OCI-LY3 (cell line): ENCODE measurements around the gene GJB2.

Experiments used
- EZH2phosphoT487 ChIP-seq: fragments of 200-600 bp; shearing (Covaris generic); IDR thresholded peaks from 2 replicates; pipeline ENCODE4 v1.6.1; 2018; ENCODE audit warnings: antibody characterized with exemption, mixed run types, low read depth
- TF ChIP-seq, protein P1 (sequence below): fragments of 200-600, 300-600 bp; sonication (generic); IDR thresholded peaks from 2 replicates; pipeline ENCODE4 v1.5.1; 2014; ENCODE audit warnings: antibody characterized with exemption, low read length, low read depth

DNA sequence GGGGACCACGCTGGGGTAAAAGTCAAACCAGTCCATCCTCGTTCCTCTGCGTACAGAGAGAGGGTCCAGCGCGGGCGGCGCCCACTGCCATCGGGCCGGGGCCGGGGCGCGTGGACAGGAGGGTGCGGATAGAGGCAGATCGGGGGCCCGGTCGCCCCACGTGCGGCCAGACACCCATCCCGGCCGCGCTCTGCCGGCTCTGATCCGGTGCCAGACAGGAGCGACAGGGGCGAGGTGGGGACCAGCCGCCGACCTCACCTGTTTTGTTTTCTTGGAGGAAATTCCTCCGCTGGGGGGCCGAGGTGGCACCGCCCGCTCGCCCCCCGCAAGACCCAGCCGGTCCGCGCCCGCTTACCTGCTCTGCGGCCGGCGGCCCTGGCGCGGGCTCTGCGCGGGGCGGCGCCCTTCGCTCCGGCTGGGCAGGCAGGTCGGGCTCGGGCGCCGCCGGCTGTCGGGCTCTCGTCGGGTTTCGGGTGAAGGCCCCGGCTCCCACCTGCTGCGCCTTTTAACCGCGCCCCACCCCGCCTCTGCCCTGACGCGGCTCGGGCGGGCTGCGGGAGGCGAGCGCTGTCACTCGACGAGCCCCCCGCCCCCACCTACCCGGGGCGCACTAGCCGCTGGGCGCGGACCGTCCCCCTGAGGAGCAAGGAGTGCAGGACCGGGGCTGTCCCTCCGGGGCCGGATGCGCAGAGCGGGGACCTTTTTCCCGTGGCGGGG is 39.3 kb upstream of the GJB2 start, which contains the start of gene GJB6:
- no peak for TF ChIP-seq EZH2phosphoT487
- TF ChIP-seq, protein P1, sequence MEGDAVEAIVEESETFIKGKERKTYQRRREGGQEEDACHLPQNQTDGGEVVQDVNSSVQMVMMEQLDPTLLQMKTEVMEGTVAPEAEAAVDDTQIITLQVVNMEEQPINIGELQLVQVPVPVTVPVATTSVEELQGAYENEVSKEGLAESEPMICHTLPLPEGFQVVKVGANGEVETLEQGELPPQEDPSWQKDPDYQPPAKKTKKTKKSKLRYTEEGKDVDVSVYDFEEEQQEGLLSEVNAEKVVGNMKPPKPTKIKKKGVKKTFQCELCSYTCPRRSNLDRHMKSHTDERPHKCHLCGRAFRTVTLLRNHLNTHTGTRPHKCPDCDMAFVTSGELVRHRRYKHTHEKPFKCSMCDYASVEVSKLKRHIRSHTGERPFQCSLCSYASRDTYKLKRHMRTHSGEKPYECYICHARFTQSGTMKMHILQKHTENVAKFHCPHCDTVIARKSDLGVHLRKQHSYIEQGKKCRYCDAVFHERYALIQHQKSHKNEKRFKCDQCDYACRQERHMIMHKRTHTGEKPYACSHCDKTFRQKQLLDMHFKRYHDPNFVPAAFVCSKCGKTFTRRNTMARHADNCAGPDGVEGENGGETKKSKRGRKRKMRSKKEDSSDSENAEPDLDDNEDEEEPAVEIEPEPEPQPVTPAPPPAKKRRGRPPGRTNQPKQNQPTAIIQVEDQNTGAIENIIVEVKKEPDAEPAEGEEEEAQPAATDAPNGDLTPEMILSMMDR: no peak
